HG03442 (cell line): ENCODE data around the gene MAPT.
"Not testable (repeated sequence)": the region's sequence is repeated elsewhere in the genome, so short reads cannot be mapped to it uniquely, and the experiment has no call there.

Experiments used
- ATAC-seq: cut with Tn5 transposase; IDR thresholded peaks from one replicate; pipeline ENCODE4 v1.9.1; 2021; ENCODE audit warnings: mild to moderate bottlenecking, moderate library complexity; ENCODE audit not compliant: unreplicated experiment

The MAPT gene

GRCh38 chr17:46003907-46004748, 109.8 kb downstream of the MAPT start:
- no peak for ATAC-seq

GRCh38 chr17:46006082-46006481, 111.7 kb downstream of the MAPT start:
- ATAC-seq, result not testable (repeated sequence)

GRCh38 chr17:46007461-46007965, 113.2 kb downstream of the MAPT start:
- ATAC-seq, result no peak

- no peak for ATAC-seq
These were observed 114.2 kb downstream of the MAPT start for GRCh38 chr17:46008591-46008990.

GRCh38 chr17:46009681-46010596, 115.6 kb downstream of the MAPT start:
- no peak for ATAC-seq

GRCh38 chr17:46010597-46011186, 116.3 kb downstream of the MAPT start:
- ATAC-seq, result no peak

- no peak for ATAC-seq
These were observed 117.6 kb downstream of the MAPT start for GRCh38 chr17:46011711-46012505.

GRCh38 chr17:46012506-46013079, 118.2 kb downstream of the MAPT start:
- no peak for ATAC-seq

- ATAC-seq, result no peak
These were observed 118.8 kb downstream of the MAPT start for GRCh38 chr17:46013127-46013501.

- ATAC-seq, result no peak
These were observed 119.3 kb downstream of the MAPT start for GRCh38 chr17:46013502-46014165.

GRCh38 chr17:46019408-46019925, 125.1 kb downstream of the MAPT start:
- not testable (repeated sequence) for ATAC-seq

GRCh38 chr17:46020023-46020761, 125.8 kb downstream of the MAPT start:
- ATAC-seq, result no peak

- ATAC-seq, result no peak
These were observed 126.6 kb downstream of the MAPT start for GRCh38 chr17:46020998-46021397.

GRCh38 chr17:46023366-46023765, 129.0 kb downstream of the MAPT start:
- not testable (repeated sequence) for ATAC-seq

- no peak for ATAC-seq
These were observed 129.5 kb downstream of the MAPT start for GRCh38 chr17:46023783-46024388.

- no peak for ATAC-seq
These were observed 130.2 kb downstream of the MAPT start for GRCh38 chr17:46024590-46024989.

GRCh38 chr17:46025060-46025459, 130.7 kb downstream of the MAPT start:
- no peak for ATAC-seq

GRCh38 chr17:46025510-46026165, 131.3 kb downstream of the MAPT start:
- ATAC-seq, result no peak
